GM19351 (cell line): Measurements from ENCODE around the gene ZAP70.

Experiments
- ATAC-seq: cut with Tn5 transposase; IDR thresholded peaks from one replicate; pipeline ENCODE4 v1.9.1; 2021; ENCODE audit warnings: mild to moderate bottlenecking, moderate library complexity; ENCODE audit not compliant: unreplicated experiment

The ZAP70 gene

DNA sequence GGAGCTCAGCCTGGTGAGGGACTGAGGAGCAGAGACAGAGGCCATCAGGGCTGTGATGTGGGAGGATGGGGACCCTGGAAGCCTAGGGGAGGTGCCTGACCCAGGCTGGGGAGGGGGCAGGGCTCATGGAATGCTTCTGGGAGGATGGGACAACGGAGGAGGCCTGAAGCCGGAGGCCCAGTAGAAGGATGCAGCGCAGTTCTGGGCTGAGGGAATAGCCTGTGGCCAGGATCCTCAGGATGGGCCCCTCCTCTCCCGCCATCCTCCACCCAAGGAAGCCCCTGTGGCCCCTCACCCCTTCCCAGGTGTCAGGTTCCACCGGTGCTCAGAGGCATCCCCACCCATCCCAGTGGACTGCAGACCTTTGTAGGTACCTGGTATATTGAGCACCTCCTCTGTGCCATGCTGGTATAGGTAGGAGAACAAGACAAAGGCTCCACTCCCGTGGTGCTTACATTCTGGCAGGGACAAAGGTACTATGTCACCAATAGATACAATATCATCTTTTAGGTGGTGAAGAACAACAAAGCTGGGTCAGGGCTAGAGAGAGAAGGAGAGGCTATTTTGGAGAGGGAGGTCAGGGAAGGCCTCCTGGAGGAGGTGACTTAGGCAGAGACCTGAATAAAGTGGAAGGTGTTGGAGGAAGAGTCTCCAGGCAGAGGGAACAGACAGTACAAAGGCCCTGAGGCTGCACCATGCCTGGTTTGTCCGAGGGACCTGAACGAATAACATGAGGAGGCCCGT, 2.7 kb downstream of the ZAP70 start:
- no peak for ATAC-seq

GRCh38 chr2:97716695-97717612, 3.6 kb downstream of the ZAP70 start:
- ATAC-seq = no peak

- no peak for ATAC-seq
Measured at GRCh38 chr2:97717613-97717995, 4.2 kb downstream of the ZAP70 start.

DNA sequence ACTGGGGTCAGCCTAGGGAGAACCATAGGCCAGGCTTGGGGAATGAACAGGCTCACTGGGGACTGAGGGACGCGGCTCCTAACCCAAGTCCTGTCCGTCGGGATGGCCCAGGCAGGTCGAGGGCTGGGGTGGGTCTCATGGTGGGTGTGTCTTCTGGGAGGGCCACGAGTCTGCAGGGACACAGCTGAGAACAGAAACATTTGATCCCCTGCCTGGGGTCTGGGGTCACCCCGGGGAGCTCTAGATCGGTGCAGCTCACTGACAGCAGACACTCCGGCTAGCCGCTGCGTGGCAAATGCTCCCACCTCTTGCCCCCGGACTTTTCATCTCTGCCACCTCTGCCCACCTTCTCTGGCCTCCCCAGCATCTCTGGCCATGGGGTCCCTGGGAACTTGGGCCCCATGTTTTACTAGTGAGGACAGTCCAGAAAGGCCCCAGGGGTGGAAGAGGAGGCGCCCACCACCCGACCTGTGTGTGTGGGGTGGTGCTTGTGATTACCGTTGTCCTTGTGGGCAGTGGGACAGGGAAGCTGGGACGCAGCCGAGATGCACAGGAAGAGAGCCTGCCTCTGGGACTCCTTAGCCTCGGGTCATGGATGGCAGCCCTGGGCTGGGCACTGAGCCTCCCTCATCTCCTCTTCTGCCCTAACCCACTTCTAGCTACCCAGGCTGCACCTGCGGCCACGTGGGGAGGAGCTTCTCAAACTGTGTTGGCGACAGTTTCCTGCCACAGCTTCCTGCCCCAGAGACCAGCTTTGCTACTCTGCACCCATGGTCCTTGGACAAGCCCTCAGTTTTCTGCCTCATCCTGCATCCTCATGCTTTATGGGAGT, 4.9 kb downstream of the ZAP70 start:
- ATAC-seq = peak; percentile 73

- peak; percentile 22 for ATAC-seq
Measured at GRCh38 chr2:97718942-97719341, 5.6 kb downstream of the ZAP70 start.

DNA sequence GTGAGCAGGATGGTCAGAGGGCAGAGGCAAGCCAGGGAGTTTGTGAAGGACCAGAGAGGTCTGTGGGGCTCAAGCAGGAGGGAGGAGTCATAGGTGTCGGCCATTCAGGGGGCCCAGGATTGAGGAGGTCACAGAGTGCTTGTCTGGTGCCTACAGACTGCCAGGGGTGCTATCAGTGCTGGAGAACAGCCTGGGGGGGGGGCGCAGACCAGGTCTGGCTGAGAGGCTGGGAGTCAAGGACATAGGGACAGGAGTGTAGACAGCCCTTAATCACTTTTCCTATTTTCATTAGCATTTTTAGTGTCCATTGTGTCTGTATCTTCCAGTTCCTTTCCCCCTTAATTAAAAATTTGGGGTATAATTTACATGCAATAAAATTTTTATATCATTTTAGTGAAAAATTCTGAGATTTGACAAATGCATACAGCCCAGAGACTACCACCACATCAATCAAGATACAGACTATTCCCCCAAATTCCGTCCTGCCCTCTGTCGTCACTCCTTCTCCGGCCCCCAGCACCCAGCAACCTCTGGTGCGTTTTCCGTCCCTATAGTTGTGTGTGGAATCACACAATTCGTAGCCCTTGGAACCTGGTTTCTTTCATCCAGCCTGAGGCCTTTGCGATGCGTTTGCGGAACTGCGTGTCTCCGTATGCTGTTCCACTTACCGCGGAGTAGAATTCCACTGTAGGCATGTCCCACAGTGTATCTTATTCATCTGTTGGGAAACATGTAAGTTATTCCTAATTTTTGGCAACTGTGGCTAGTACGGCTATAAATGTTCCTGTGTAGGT, 6.2 kb downstream of the ZAP70 start:
- no peak for ATAC-seq

GRCh38 chr2:97720746-97721145, 7.4 kb downstream of the ZAP70 start:
- ATAC-seq = no peak

- ATAC-seq = no peak
Measured at GRCh38 chr2:97722227-97722626, 8.9 kb downstream of the ZAP70 start.

- no peak for ATAC-seq
Measured at GRCh38 chr2:97723156-97724072, 10.0 kb downstream of the ZAP70 start.

GRCh38 chr2:97724073-97724410, 10.7 kb downstream of the ZAP70 start:
- ATAC-seq = no peak

DNA sequence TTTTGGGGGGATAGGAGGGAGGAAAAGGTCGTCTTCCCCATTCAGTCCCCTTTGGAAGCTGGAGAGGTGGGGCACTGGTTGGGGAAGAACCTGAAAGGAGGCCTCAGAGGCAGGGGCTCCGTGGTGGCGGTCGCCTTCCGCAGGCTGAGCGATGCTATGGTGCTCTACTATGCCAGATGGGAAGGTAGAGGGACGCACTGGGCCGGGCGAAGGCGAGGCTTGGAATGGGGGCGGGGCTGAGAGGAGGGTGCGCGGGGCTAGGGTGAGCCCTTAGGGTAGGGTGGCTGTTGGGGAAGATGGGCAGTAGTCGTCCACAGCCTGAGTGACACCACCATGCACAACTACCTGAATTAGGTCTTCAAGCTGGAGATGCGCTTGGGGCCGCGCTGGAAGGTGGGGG, 11.1 kb downstream of the ZAP70 start:
- ATAC-seq = no peak

- no peak for ATAC-seq
Measured at GRCh38 chr2:97724946-97725688, 11.7 kb downstream of the ZAP70 start.

DNA sequence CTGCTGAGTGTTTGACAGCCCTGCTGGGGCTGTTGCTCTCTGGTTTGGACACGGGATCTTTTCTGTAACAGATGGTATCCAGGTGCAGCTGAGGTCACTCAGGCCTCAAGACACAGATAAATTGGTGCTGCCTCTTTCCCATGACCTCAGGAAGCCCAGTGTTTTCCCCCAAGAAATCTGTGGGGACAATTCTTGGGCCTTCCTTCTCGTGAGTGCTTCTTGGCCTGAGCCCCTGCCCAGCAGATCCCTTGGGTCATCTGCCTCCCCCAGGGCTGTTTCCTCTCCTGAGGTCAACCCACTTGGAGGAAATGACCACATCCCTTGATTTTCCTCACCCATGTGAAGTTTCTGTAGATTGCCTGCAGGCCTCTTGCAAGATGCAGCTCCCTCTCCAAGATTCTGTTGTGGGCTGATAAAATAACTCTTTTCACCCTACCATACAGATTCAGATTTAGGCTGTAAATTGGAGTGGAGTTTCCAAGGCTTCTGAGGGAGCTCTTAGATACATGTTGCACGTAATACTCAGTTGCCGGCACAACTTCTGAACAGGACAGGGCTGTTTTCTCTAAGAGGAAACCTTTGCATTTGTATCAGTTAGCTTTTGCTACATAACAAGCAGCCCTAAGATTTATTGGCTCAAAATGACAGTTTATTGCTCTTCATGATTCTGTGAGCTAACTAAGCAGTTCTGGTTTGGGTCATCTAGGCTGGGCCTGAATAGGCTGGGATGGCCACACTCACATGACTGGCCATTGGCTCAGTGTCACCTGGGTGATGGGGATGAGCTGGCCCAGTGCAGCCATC, 13.1 kb downstream of the ZAP70 start:
- ATAC-seq = no peak

- ATAC-seq = no peak
Measured at GRCh38 chr2:97727296-97727695, 13.9 kb downstream of the ZAP70 start.

DNA sequence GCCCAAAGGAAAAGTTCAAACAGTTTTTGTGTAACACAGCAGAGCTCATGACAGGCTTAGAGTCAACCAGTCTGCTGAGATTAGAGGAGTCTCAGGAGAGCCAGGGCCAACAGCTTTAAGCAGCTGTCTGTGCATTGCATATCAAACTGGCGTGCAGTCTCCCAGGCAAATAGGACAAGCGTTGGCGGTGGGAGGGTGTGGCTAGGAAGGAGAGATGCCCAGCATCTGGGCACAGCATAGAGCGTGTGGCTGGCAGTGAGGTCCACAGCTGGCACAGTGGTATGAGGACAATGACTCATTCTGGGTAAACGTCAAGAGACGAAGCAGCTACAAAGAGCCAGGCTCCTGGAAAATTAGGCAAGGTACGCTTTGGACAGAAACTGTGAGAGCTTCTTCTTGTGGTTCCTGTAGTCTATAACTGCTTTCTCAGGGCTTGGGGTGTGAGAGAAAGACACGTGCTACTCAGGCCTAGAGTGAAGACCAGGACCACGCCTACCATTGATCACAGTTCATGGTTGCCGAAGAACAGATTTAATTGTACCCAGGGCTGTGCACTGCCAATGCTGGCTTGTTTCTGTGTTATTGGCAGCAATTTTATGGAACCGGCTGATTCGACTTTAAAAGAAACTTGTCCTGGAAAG, 14.8 kb downstream of the ZAP70 start:
- ATAC-seq = no peak

DNA sequence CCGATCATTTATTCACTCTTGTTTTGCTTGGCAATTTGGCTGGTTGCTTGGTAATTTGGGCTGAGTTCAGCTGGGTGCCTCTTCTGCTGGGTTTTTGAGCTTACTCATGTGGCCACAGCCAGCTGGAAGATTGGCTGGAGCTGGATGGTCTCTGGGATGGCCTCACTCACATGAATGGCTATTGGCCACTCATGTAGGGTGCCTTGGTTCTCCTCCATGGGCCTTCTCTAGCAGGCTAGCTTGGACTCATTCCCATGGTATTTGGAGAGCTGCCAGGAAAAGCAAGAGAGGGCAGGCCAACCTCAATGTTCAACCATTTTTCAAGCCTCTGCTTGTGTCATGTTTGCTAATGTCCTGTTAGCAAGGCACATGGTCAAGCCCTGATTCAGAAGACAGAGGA, 16.9 kb downstream of the ZAP70 start:
- no peak for ATAC-seq

DNA sequence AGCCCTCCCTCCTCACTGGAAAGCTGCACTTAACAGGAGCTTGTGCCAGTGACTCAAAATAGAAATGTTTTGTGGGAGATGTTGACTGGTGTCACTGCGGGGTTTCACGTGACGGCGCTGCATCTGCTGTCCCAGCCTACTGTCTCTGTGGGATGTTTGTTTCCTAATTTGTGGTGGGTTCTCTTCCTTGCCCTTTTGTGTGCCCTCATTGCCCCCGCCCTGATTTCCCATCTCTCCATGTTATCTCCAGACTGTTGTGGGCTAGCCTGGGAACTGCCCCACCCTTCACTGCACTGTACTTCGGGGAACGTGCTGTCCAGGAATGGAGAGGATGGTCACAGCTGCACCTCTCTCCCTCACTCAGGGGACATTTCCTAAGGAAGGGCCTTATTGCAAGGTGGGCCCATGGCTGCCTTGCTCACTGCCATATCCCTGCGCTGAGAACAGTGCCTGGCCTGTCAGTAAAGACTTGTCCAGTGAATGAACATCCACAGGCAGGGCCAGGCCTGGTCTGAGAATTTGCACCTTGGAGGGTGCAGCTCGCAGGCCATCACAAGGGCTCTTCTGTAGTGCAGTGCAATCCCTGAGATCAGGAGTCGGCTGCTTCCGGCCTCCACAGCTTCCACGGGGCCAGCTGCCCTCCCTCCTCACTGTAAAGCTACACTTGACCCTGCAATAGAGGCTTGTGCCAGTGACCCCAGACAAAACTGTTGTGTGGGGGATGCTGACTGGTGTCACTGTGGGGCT, 18.1 kb downstream of the ZAP70 start:
- no peak for ATAC-seq
